ENCODE measurements around the gene CAMK1D. TPM values are rescaled to one million over a fixed set of nuclear protein-coding genes. Genes with fewer than 3 reads are reported as not detected.

CAMK1D gene
- polyA plus RNA-seq, 1 donor (not counting 4 experiments of a cell fraction or from before 2014, with no cell fraction given): 0.76 TPM

- Histone ChIP-seq H3K9ac (ENCODE audit: control insufficient read depth, extremely low read depth, insufficient read depth, low read length) (no peak overlapping the region), H4K20me1 (ENCODE audit: control insufficient read depth, extremely low read depth, insufficient read depth, low read length) (no peaks in the 10 kb centered on the region), H3K9me1 (ENCODE audit: control insufficient read depth, extremely low read depth, insufficient read depth, low read length) (no peaks in the 10 kb centered on the region), H3K79me2 (ENCODE audit: control insufficient read depth, insufficient read depth, low read length) (no peaks in the 10 kb centered on the region), H3K27me3 (ENCODE audit: control insufficient read depth, extremely low read depth, insufficient read depth, low read length) (peaks cover 21% of the 10 kb centered on the region), H3K4me3 (ENCODE audit: control insufficient read depth in 2 of 3, extremely low read depth in 1 of 3, insufficient read depth in 2 of 3, low read depth in 1 of 3, low read length in 3 of 3) (no peak overlapping the region), H3K4me2 (ENCODE audit: control insufficient read depth, extremely low read depth, insufficient read depth, low read depth, low read length) (no peak overlapping the region), H3K4me1 (ENCODE audit: control insufficient read depth, extremely low read depth, insufficient read depth, low read length) (peaks cover 5% of the 10 kb centered on the region), H3K36me3 (ENCODE audit: control insufficient read depth in 2 of 2, extremely low read depth in 1 of 2, insufficient read depth in 2 of 2, low read length in 2 of 2) (no peaks in the 10 kb centered on the region), H2AFZ (ENCODE audit: control insufficient read depth, low read length) (no peak overlapping the region), H3K9me3 (ENCODE audit: control insufficient read depth, low read depth, low read length) (no peaks in the 10 kb centered on the region), H3K27ac (ENCODE audit: control insufficient read depth, insufficient read depth, low read length) (no peak overlapping the region)
- TF ChIP-seq EZH2 (IDR thresholded peaks at IDR 0.05; ENCODE audit: low read length) (no peak), CTCF (optimal IDR thresholded peaks at IDR 0.05 in 1 of 3, IDR thresholded peaks at IDR 0.05 in 1 of 3, conservative IDR thresholded peaks at IDR 0.05 in 1 of 3; ENCODE audit: extremely low read depth in 1 of 3, insufficient read depth in 2 of 3, low read length in 3 of 3) (no peak)
- DNase-seq (ENCODE audit: low read depth, low spot score) (no peak), FAIRE-seq (no peak)
- dilution Hi-C loops (cut with MboI; ENCODE audit: extremely low pct_ligation_motif_present, low sequenced_read_pairs): no loop called here
Measured at GRCh38 chr10:12355384-12355783, 6.0 kb downstream of the CAMK1D start.

- H3K27ac ChIP-seq (ENCODE audit: control insufficient read depth, insufficient read depth, low read length): no peak overlapping the region
- no peak overlapping the region for H3K9ac ChIP-seq (ENCODE audit: control insufficient read depth, extremely low read depth, insufficient read depth, low read length)
- H3K4me1 ChIP-seq (ENCODE audit: control insufficient read depth, extremely low read depth, insufficient read depth, low read length): no peaks in the 10 kb centered on the region
- H3K4me2 ChIP-seq (ENCODE audit: control insufficient read depth, extremely low read depth, insufficient read depth, low read depth, low read length): no peak overlapping the region
- FAIRE-seq (no peak), DNase-seq (ENCODE audit: low read depth, low spot score) (no peak)
- H3K9me3 ChIP-seq (ENCODE audit: control insufficient read depth, low read depth, low read length): no peaks in the 10 kb centered on the region
- no peaks in the 10 kb centered on the region for H3K9me1 ChIP-seq (ENCODE audit: control insufficient read depth, extremely low read depth, insufficient read depth, low read length)
- H3K36me3 ChIP-seq (ENCODE audit: control insufficient read depth in 2 of 2, extremely low read depth in 1 of 2, insufficient read depth in 2 of 2, low read length in 2 of 2): no peaks in the 10 kb centered on the region
- no peak overlapping the region for H2AFZ ChIP-seq (ENCODE audit: control insufficient read depth, low read length)
- TF ChIP-seq EZH2 (IDR thresholded peaks at IDR 0.05; ENCODE audit: low read length) (no peak), CTCF (optimal IDR thresholded peaks at IDR 0.05 in 1 of 3, IDR thresholded peaks at IDR 0.05 in 1 of 3, conservative IDR thresholded peaks at IDR 0.05 in 1 of 3; ENCODE audit: extremely low read depth in 1 of 3, insufficient read depth in 2 of 3, low read length in 3 of 3) (no peak)
- dilution Hi-C loops (cut with MboI; ENCODE audit: extremely low pct_ligation_motif_present, low sequenced_read_pairs): no loop called here
- no peaks in the 10 kb centered on the region for H3K79me2 ChIP-seq (ENCODE audit: control insufficient read depth, insufficient read depth, low read length)
- peaks cover 9% of the 10 kb centered on the region for H3K27me3 ChIP-seq (ENCODE audit: control insufficient read depth, extremely low read depth, insufficient read depth, low read length)
- no peak overlapping the region for H3K4me3 ChIP-seq (ENCODE audit: control insufficient read depth in 2 of 3, extremely low read depth in 1 of 3, insufficient read depth in 2 of 3, low read depth in 1 of 3, low read length in 3 of 3)
- no peaks in the 10 kb centered on the region for H4K20me1 ChIP-seq (ENCODE audit: control insufficient read depth, extremely low read depth, insufficient read depth, low read length)
Measured at GRCh38 chr10:12357525-12358151, 8.3 kb downstream of the CAMK1D start.

Measured in keratinocyte (primary cell).